ENCODE results near the gene RANBP1. TPM values are rescaled to one million over a fixed set of nuclear protein-coding genes. Genes with fewer than 3 reads are reported as not detected.

The RANBP1 gene
- total RNA-seq, 1 experiment from 2014 or later, result 168 TPM

- Histone ChIP-seq H4K20me1 (ENCODE audit: insufficient read depth) (no peaks in the 10 kb centered on the region), H3K4me2 (no peak overlapping the region), H3K27me3 (ENCODE audit: insufficient read depth, low read depth) (no peaks in the 10 kb centered on the region), H3F3A (ENCODE audit: insufficient read depth, low read depth) (no peaks in the 10 kb centered on the region), H2AFZ (no peak overlapping the region), H3K27ac (no peak overlapping the region), H3K79me2 (ENCODE audit: low read depth) (no peaks in the 10 kb centered on the region), H3K9me3 (ENCODE audit: insufficient read depth, low read depth) (no peaks in the 10 kb centered on the region), H3K9me2 (ENCODE audit: insufficient read depth) (no peaks in the 10 kb centered on the region), H3K36me3 (ENCODE audit: low read depth) (no peaks in the 10 kb centered on the region), H3K4me1 (replicated peaks; ENCODE audit: insufficient read depth) (no peaks in the 10 kb centered on the region), H3K4me3 (no peak overlapping the region)
- BruUV-seq (replicated peaks), result no TSS peak
- intact Hi-C loops (cut with micrococcal nuclease; ENCODE audit: unreplicated experiment), result no loop called here
- TF ChIP-seq EZH2 (IDR thresholded peaks at IDR 0.05; ENCODE audit: low read depth) (no peak), CTCF (conservative IDR thresholded peaks at IDR 0.05) (no peak)
- ChIA-PET CTCF (no interaction called here), POLR2A (ENCODE audit: unreplicated experiment) (no interaction called here)
- DNase-seq, result no peak
Observed at GRCh38 chr22:20145832-20146223, 29.9 kb downstream of the RANBP1 start.

- ChIA-PET POLR2A (ENCODE audit: unreplicated experiment) (no interaction called here), CTCF (no interaction called here)
- Histone ChIP-seq H3K79me2 (ENCODE audit: low read depth) (no peaks in the 10 kb centered on the region), H3K27me3 (ENCODE audit: insufficient read depth, low read depth) (no peaks in the 10 kb centered on the region), H3K4me1 (replicated peaks; ENCODE audit: insufficient read depth) (no peaks in the 10 kb centered on the region), H3K4me2 (no peak overlapping the region), H3K4me3 (no peak overlapping the region), H3F3A (ENCODE audit: insufficient read depth, low read depth) (no peaks in the 10 kb centered on the region), H3K9me3 (ENCODE audit: insufficient read depth, low read depth) (no peaks in the 10 kb centered on the region), H3K9me2 (ENCODE audit: insufficient read depth) (no peaks in the 10 kb centered on the region), H2AFZ (no peak overlapping the region), H3K36me3 (ENCODE audit: low read depth) (no peaks in the 10 kb centered on the region), H4K20me1 (ENCODE audit: insufficient read depth) (no peaks in the 10 kb centered on the region), H3K27ac (no peak overlapping the region)
- DNase-seq, result no peak
- intact Hi-C loops (cut with micrococcal nuclease; ENCODE audit: unreplicated experiment), result no loop called here
- TF ChIP-seq CTCF (conservative IDR thresholded peaks at IDR 0.05) (no peak), EZH2 (IDR thresholded peaks at IDR 0.05; ENCODE audit: low read depth) (no peak)
- BruUV-seq (replicated peaks), result no TSS peak
Observed at GRCh38 chr22:20146777-20147176, 30.9 kb downstream of the RANBP1 start.

DNA sequence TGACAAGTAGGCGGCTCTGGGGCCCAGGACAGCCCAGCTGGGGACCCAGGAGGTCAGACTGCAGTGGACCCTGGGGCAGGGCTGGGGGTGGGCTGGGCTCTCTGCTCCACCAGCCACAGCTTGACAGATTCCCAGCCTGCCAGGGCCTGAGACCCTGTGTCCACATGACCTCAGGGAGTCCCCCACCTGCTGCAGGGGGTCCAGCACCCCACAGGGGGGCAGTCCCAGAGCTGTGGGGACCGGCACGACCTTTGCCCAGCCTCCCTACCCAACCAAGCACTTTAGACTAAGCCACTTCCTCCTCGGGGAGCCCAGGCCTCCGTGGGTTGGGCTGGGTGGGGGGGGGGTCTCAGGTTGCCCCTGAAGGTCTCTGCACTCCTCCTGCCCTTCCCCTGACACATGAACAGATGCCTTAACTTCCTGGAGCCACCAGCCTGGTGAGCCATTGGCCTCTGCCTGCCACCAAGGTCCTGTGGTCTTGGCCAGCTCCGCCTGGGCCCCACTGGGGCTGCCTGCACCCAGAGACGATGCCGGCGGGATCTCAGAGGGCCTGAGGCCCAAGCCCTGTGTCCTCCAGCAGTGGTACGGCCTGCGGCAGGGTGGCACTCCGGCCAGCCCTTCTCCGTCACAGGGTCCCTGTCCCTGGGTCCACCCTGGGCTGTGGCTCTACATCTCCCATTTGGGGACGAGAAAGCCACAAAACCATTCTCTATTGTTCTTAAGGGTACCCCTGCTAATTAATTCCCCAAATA is 31.5 kb downstream of the RANBP1 start:
- Histone ChIP-seq H3K27me3 (ENCODE audit: insufficient read depth, low read depth) (no peaks in the 10 kb centered on the region), H3K9me3 (ENCODE audit: insufficient read depth, low read depth) (no peaks in the 10 kb centered on the region), H2AFZ (no peak overlapping the region), H3K79me2 (ENCODE audit: low read depth) (no peaks in the 10 kb centered on the region), H3F3A (ENCODE audit: insufficient read depth, low read depth) (no peaks in the 10 kb centered on the region), H3K36me3 (ENCODE audit: low read depth) (no peaks in the 10 kb centered on the region), H4K20me1 (ENCODE audit: insufficient read depth) (no peaks in the 10 kb centered on the region), H3K27ac (no peak overlapping the region), H3K4me2 (no peak overlapping the region), H3K4me3 (no peak overlapping the region), H3K4me1 (replicated peaks; ENCODE audit: insufficient read depth) (no peaks in the 10 kb centered on the region), H3K9me2 (ENCODE audit: insufficient read depth) (no peaks in the 10 kb centered on the region)
- intact Hi-C loops (cut with micrococcal nuclease; ENCODE audit: unreplicated experiment), result no loop called here
- no peak for DNase-seq
- no TSS peak for BruUV-seq (replicated peaks)
- CTCF ChIA-PET, result no interaction called here
- TF ChIP-seq CTCF (conservative IDR thresholded peaks at IDR 0.05), result no peak
- TF ChIP-seq EZH2 (IDR thresholded peaks at IDR 0.05; ENCODE audit: low read depth), result no peak
- POLR2A ChIA-PET (ENCODE audit: unreplicated experiment), result no interaction called here
